Liver (tissue), 3 donors: ENCODE results near the gene LCORL.

Source experiments
- CTCF ChIP-seq: fragments of 150-350 bp; IDR thresholded peaks from 2 replicates; pipeline ENCODE4 v1.5.1; 2017; ENCODE audit warnings: improper control_type of control experiment, low read depth, low read length; ENCODE audit not compliant: missing input control
- GABPA ChIP-seq, 2 donors: IDR thresholded peaks in 1 of 2; conservative IDR thresholded peaks in 1 of 2; 2 replicates each; pipeline ENCODE4 v1.6.1; 2016; ENCODE audit warnings: antibody characterized with exemption in 2 of 2, mild to moderate bottlenecking in 1 of 2, moderate library complexity in 1 of 2
- RXRA ChIP-seq, 2 donors: IDR thresholded peaks; 2 replicates each; pipeline ENCODE4 v1.6.1; 2017 to 2018; ENCODE audit warnings: antibody characterized with exemption in 2 of 2, mild to moderate bottlenecking in 1 of 2
- TAF1 ChIP-seq: conservative IDR thresholded peaks from 2 replicates; pipeline ENCODE4 v1.6.1; 2016; ENCODE audit warnings: antibody characterized with exemption, mild to moderate bottlenecking
- donor health status: healthy.
- donor health status: healthy.

- TF ChIP-seq CTCF = no peak
- no peak for TF ChIP-seq RXRA (IDR thresholded peaks at IDR 0.05)
- TF ChIP-seq GABPA (IDR thresholded peaks at IDR 0.05 in 1 of 2, conservative IDR thresholded peaks at IDR 0.05 in 1 of 2) = no peak
- TF ChIP-seq TAF1 = no peak
Observed at GRCh38 chr4:17964576-17964975, 57.0 kb downstream of the LCORL start.
